HG02763 (cell line): Measurements from ENCODE around the gene IL2RG.
A peak's percentile ranks its signal among the peaks of the same experiment; 100 is the strongest.

Source experiments
- ATAC-seq: cut with Tn5 transposase; IDR thresholded peaks from one replicate; pipeline ENCODE4 v1.9.1; 2021; ENCODE audit warnings: mild to moderate bottlenecking, moderate library complexity; ENCODE audit not compliant: unreplicated experiment

IL2RG gene

DNA sequence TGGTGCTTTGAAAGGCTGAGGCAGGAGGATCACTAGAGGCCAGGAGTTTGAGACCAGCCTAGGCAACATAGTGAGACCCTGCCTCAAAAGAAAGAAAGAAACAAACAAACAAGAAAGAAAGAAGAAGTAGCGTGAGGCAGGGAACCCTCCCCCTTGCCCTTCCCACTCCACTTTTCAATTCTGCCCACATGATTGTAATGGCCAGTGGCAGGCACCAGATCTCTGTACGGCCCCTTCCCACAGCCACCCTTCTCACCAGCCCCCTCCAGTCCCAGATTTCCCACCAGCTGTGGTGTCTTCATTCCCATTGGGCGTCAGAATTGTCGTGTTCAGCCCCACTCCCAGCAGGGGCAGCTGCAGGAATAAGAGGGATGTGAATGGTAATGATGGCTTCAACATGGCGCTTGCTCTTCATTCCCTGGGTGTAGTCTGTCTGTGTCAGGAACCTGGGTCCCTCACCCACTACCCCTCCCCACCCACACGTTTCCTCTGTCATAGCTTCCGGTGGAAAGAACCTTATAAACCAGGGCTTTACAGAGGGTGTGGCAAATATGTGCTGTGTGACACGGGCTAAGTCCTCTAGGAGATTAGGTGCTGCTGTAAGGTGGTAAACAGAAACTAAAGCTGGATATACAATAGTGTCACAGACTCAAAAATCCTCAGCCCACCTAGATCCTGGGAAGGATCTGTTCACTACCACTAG, at the start of gene IL2RG:
Gene IL2RG, minus strand, starts transcription at position 437 of the 703 bp plus-strand sequence. Its CDS starts 38 bp downstream, at position 399.
- peak; percentile 87 for ATAC-seq

DNA sequence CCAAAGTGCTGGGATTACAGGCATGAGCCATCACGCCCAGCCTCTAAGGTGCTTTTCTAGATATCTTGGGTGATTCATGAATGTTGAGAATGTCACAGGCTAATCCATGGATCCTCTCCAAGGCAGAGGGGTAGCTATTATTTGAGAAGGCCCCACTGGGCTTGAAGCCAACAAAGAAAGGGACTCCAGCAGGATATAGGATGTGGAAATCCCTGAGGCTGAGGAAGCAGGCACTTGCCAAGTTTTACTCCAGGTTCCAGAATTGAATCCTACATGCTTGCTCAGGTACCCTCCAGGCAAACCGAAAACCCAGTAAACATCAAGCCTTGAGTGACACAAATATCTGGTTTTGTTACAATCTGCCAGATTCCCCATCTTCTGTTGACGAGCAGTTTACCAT, 49.1 kb upstream of the IL2RG start:
- no peak for ATAC-seq

DNA sequence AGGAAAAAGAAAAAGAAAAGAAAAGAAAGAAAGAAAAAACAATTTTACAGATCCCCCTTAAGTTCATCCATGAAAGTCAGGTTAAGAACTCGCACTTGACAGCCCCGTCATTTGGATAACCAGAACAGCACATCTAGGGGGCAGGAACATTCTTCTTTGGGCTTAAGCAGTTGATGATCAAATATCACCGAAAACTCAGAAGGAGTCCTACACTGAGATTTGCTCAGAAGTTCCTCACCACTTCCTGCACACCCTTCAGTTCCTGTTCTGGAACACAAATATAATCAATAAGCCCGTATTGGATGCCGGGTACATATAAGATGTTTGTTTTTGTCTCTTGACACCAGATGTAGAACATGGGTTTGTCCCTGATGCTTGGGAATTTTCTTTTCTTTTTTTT, 48.0 kb upstream of the IL2RG start:
- ATAC-seq: no peak

DNA sequence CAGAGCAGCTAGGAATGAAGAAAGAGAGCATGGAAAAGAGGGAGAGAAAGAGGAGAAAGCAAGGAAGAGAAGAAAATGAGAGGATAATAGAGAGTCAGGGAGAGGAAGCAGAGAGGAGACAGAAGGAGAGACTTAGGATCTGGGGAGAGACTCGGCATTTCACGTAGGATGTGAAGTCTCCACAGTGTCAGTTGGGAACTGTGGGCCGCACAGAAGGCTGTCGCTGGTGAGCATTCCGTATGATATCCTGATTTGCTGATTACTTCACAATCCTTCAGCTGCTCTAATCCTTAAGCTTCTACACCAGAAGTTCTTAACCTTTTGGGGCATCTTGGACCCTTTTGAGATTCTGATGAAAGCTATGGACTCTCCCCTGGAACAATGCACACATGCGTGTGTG, 47.2 kb upstream of the IL2RG start:
- ATAC-seq: no peak

DNA sequence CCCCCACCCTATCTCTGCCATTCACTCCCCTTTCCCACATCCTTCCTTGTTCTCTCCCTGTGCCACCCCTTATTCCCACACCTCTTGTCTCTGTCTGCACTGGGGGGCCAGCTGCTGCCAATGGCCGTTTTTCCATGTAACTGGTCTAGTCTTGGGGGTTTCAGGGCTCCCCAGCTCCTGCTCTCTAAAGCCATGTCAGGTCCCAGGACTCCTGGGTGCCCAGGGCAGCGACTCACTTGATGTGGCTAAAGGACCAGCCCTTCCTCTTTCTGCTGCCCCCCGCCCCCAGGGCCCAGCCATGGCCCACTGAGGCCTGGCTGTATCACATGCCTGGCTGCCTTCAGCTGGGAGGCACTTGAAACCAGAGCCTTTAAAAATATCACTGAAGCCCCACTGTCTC, 43.3 kb upstream of the IL2RG start:
- ATAC-seq: no peak

DNA sequence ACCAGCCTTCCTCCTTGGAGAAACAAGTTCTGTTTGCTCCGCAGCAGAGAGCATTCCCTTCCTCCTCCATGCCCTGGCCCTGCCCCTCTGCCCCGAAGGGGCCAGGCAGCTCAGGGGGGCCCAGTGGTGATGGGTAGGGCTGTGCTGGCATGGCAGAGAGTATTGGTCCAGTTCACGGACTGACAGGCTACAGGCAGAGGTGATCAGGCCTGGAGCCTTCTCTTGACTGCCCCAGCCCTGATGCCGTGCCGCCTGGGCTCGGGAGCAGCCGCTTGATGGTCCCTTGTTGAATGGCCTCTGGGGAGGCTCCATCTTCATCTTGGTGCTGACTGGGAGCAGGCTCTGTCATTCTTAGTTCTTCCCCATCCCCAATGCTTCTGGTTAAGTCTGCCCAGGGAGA, 42.8 kb upstream of the IL2RG start:
- ATAC-seq: no peak

DNA sequence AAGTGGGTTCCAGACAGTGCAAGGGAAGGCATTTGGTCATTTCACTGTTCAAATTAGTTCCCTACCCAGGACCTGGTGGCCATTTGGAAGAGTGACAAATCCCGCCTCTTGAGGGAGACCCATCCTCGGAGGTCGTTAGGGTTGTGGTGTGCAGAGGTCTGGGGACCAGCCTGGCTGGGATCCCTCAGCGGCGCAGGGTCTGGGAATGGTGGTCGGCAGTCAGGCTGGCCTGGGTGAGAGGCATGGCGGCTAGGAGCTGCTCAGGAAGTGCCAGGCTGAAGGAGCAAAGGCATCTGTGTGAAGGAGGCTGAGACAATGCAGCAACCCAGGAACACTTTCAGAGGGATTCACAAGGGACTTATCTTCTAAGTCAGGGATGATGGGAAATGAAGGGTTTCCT, 40.0 kb upstream of the IL2RG start:
- ATAC-seq: no peak

DNA sequence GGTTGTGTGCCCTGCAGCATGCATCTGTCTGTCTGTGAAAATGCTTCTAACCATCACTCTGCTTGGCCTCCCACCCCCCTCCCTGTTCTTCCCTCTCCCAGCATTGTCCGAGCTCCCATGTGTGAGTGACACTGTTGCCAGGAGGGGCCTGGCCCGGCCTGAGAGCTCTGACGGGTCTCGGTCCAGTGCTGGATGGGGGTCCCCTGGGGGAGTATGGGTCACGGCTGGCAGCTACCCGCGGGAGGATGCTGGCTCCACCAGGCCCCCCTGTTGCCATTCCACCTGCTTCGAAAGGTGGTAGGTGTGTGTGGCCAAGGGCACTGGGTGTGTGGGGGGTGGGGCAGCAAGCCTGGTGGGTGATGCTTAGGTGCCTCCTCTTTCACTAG, 36.9 kb upstream of the IL2RG start:
- ATAC-seq: no peak

DNA sequence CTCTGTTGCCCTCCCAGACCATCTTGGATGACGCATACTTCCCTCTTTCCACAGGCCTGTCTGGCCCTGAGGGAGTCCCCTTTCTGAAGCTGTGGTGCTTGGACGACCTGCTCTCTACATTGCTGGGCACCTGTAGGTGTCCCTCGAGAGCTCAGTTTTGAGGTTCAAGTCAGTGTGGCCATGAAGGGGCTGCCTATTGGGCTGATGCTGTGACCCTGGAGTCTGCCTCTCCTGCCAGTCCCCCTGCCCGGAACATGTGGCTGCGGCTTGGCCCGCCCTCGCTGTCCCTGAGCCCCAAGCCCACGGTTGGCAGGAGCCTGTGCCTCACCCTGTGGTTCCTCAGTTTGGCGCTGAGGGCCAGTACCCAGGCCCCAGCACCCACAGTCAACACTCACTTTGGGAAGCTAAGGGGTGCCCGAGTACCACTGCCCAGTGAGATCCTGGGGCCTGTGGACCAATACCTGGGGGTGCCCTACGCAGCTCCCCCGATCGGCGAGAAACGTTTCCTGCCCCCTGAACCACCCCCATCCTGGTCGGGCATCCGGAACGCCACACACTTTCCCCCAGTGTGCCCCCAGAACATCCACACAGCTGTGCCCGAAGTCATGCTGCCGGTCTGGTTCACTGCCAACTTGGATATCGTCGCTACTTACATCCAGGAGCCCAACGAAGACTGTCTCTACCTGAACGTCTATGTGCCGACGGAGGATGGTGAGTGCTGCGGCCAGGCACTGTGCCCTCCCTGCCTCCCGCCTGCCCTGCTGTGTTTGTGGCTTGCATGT, 36.3 kb upstream of the IL2RG start:
- ATAC-seq: no peak

DNA sequence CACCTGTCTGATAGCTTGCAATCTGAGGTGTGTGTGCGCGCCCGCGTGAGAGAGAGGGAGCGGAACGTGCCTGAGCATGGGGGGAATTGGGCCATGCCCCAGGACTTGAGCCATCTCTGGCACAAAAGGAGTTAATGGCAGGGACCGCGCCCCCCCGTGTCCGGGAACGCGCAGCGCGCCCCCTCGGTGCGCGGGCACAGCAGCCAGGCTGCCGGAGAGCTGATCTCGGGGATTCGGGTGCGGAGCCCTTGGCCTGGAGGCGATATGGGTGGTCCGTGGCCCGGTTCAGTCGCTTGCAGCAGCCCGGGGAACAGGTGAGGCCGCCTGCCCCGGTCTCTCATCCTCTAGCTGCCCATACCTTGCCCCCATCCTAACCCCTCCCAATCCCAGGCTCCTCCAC, 33.3 kb upstream of the IL2RG start, which contains the start of gene NLGN3:
Gene NLGN3, plus strand, starts transcription at position 191 of the 400 bp plus-strand sequence. CDS start 2,909 bp downstream, outside the sequence.
- no peak for ATAC-seq

DNA sequence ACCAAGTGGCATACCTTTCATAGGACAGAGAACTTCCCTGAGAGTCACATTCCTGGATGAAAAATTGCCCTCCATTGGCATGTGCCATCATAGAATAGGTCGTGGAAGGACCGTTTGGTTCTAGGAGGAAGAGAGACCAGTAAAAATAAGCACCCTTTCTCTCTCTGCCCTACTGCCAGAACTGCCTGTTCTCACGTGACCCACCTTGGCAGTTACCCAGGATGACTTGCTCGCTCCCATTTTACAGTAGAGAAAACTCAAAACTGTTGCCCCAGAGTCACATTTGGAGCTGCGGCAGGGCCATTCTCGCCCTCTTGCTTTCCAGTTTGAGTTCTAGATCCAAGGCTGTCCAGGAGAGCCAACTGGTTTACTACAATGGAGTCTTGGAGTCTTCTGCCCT, 32.1 kb upstream of the IL2RG start:
- no peak for ATAC-seq

DNA sequence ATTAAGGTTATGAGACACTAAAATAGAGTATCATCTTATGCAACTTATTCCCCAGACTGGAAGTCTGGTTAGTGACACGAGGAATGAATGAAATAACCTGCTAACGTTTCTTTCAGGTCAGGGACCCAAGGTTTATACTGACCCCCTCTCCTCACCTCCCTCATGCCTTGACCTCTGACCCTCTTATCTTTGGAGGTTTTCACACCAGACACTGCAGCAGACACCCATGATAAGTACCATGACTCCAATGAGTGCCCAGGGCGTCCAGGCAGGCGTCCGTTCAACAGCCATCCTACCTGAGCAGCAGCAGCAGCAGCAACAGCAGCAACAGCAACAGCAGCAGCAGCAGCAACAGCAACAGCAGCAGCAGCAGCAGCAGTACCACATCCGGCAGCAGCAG, 29.1 kb upstream of the IL2RG start:
- ATAC-seq: no peak

DNA sequence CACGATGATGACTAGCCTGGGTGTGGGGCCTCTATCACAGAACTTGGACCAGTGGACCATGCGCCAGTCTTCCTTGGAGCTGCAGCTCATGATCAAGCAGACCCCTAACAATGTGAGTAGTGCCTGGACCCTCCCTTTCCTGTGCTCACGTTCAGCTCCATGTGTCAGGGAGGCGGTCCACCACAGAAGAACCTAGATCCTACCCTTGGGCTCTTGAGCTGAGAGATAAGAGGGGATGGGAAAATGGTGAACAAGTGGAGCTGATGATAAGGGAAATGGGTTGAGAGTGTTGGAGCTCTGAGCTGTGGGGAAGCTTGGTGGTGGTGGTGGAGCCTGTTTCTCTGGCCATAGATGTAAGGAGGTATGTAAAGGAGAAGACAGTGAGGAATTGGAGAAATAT, 20.1 kb upstream of the IL2RG start:
- ATAC-seq: no peak

DNA sequence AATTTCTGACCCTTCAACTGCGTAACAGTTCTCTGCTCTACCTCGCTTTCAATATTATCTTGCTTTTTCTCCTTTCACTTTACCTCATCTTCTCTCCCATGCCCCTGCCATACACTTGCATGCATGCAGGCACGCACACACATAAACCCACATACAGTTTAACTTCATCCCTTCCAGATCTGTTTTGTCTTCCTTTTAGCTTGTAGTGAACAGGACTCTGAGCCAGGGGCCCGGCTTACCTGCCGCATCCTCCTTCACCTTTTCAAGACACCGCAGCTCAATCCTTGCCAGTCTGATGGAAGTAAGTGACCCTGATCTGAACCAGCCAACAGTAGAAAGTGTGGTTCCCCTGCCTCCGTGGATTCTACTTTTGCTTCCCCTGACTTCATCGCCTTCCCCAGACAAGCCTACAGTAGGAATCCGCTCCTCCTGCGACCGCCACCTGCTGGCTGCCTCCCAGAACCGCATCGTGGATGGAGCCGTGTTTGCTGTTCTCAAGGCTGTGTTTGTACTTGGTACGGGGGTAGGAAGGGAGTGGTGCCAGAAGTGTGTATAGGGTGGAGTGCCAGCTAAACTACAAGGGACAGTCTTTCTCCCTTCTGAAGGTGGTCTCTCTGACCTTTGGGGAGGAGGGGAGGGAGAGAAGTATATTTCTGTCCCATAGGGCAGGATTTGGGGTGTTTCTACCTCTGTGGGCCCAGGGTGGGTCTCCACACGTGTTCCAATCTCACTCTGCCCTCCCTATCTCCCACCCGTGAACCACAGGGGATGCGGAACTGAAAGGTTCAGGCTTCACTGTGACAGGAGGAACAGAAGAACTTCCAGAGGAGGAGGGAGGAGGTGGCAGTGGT, 17.8 kb upstream of the IL2RG start:
- peak; percentile 60 for ATAC-seq

DNA sequence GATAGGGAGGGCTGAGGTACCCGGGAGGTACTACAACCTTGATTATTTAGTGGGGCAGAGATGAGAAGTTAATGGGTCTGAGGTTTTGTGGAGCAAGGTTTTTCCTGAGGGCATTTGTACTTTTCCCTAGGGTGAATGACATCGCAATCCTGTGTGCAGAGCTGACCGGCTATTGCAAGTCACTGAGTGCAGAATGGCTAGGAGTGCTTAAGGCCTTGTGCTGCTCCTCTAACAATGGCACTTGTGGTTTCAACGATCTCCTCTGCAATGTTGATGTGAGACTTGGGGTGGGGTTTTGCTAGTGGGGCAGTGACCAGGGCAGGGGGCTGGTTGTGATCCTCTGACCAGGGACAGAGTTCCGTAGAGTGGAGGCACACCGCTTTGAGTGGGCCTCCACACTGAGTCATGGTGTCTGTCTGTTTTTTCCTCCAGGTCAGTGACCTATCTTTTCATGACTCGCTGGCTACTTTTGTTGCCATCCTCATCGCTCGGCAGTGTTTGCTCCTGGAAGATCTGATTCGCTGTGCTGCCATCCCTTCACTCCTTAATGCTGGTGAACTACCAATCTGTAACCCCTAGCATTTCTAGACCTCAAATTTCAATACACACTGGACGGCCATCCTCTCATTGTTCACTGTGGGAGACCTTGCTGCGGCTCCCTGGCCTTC, 16.9 kb upstream of the IL2RG start:
- ATAC-seq: no peak

DNA sequence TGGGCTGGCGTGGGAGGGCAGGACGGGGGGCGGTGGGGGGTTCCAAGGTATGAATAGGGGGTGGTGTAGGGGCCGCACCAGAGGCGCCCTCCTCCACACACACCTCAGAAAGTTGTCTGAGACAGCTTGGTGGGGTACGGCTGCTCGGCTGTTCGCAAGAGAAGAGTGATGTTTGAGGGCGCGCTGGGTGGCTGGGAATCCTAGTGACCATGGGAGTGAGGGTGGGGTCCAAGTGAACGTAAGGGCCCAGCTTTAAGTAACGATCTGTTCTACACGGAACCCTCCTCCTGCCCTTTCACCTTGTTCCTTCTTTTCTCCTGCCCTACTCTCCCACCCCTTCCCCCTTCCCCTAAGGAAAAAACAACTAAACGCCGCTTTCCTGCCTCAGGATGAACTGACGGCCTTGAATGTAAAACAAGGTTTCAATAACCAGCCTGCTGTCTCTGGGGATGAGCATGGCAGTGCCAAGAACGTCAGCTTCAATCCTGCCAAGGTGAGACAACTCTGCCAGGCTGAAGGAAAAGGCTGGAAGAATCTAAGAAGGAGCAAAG, 7.7 kb upstream of the IL2RG start:
- ATAC-seq: no peak

DNA sequence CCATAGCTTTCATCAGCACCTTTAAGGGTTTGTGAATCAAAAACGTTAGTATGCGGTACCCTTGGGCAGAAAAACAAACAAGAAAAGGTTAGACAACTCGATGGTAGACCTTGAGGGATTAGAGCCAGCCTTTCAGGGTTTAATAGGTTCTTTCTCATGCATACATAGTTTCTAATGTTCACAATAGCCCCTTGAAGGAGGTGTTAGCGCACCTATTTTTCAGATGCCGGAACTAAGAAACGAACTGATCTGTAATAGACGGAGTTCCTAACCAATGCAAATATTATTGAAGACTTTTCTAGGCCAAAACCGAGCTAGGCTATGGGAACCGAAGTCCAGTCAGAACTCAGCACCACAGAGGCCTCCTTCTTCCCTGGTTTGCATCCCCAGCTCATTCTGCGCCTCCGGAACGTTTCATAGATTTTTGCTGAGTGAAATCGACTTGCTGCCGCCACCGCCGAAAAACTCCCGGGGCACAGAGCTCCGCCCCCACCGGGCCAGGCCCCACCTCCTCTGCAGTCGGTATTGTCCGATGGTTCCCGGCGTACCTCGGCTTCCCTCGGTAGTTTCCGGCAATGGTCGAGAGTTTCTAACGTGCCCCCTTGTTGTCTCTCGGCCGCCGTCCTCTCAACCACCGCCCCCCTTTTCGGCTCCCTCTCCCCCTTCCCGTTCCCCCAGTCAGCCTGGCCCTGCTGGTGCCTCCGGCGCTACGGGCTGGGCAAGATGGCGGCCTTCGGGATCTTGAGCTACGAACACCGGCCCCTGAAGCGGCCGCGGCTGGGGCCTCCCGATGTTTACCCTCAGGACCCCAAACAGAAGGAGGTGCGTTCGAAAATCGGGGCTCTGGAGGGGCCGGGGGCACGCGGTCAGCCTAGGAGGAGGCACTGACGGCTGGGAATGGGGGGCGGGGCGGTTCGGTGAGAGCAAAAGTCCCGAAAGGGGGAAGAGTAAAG, 6.9 kb upstream of the IL2RG start, which contains the start of gene MED12:
Gene MED12, plus strand, starts transcription at position 565 of the 953 bp plus-strand sequence. Its CDS starts 159 bp downstream, at position 724.
- ATAC-seq: peak; percentile 87

DNA sequence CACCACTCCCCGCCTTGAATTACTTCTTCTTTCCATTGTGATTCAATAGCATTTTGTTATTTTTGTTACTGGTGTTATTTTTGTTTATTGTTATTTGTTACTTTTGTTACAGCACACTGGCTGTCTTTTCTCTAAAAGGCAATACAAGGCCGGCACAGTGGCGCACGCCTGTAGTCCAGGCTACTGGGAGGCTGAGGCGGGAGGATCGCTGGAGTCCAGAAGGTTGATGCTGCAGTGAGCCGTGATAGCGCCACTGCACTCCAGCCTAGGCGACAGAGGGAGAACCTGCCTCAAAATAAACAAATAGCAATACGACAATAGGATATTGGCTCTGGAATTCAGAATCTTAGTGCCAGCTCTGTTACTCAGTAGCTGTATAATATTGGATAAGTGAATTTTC, 6.0 kb upstream of the IL2RG start:
- no peak for ATAC-seq

DNA sequence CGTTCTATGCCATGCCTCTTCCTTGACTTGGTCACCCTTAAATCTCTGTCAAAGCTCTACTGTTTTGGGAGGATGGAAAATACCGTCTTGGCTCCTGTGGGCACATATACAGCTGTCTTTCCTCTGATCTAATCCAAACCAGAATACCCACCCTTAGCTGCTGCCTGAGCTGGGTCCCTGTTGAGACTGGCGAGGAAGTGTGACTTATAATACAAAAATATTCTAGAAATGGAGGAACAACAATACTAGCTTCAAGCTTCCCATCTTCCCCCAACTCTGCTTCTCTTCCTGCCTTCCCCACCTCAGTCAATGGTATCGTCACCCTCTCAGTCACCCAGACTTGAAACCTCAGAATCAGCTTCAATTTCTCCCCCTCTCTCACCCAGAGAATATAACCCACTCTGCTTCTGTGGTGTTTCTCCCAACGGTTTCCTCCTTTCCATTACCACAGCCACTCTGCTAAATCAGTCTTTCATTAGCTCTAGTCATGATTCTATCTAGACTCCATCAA, 599 bp upstream of the IL2RG start:
- ATAC-seq: peak; percentile 12
